PC-9 (cell line): ENCODE results near the gene PCNP.

Experiments
- CTCF ChIP-seq: fragments of 200-600 bp; sonication (generic); conservative IDR thresholded peaks from 2 replicates; pipeline ENCODE4 v1.6.1; 2017; ENCODE audit warnings: mixed run types, antibody characterized with exemption, mild to moderate bottlenecking, moderate library complexity
- EZH2 ChIP-seq: fragments of 200-600 bp; sonication (generic); IDR thresholded peaks from 2 replicates; pipeline ENCODE4 v1.8.0; 2017; ENCODE audit warnings: antibody characterized with exemption, low read depth

- TF ChIP-seq CTCF (no peak), EZH2 (no peak)
These were observed 570 bp downstream of the PCNP start for GRCh38 chr3:101574388-101575112.
